Activated CD8-positive, alpha-beta T cell treated with anti-CD3 and anti-CD28 coated beads, Interleukin-2, amount 10 ng/mL, durations not matched to agents 7 days and 5 days (primary cell): ENCODE measurements around the gene ATP6V1C2. TPM values are rescaled to one million over a fixed set of nuclear protein-coding genes. Genes with fewer than 3 reads are reported as not detected.
"Not testable (repeated sequence)": the region's sequence is repeated elsewhere in the genome, so short reads cannot be mapped to it uniquely, and the experiment has no call there.

Experiments used
- ATAC-seq: fragments of 150-1000 bp; cut with Tn5 transposase; one replicate; pipeline ENCODE4 v1.10.0; 2021; ENCODE audit warnings: moderate library complexity
- CTCF ChIA-PET: fragments of 350-600 bp; sonication (Branson Sonifier 250); formaldehyde crosslinking; loops from one replicate; lab custom pipeline; 2021; ENCODE audit warnings: antibody characterized with exemption; lab: Charles Lee
- POLR2A ChIA-PET: fragments of 350-600 bp; sonication (Branson Sonifier 250); formaldehyde crosslinking; loops from one replicate; lab custom pipeline; 2021; ENCODE audit warnings: antibody characterized with exemption; lab: Charles Lee
- DNase-seq: peaks from one replicate; pipeline ENCODE4 v3.0.0-alpha.2; 2020
- H3K27ac Mint-ChIP-seq: one replicate; pipeline ENCODE4 v1.8.0; 2021; ENCODE audit warnings: mild to moderate bottlenecking, mixed read lengths
- H3K27me3 Mint-ChIP-seq: one replicate; pipeline ENCODE4 v1.8.0; 2021; ENCODE audit warnings: low read depth, mixed read lengths
- H3K36me3 Mint-ChIP-seq: one replicate; pipeline ENCODE4 v1.8.0; 2021; ENCODE audit warnings: low read depth, mixed read lengths
- H3K4me1 Mint-ChIP-seq: one replicate; pipeline ENCODE4 v1.8.0; 2021; ENCODE audit warnings: low read depth, mixed read lengths
- H3K4me3 Mint-ChIP-seq: one replicate; pipeline ENCODE4 v1.8.0; 2021; ENCODE audit warnings: mild to moderate bottlenecking, mixed read lengths
- H3K9me3 Mint-ChIP-seq: one replicate; pipeline ENCODE4 v1.8.0; 2022; ENCODE audit warnings: mixed read lengths; ENCODE audit not compliant: insufficient read depth
- total RNA-seq, 2 experiments: library from RNA; stranded (reverse); gene quantifications; one replicate each; pipeline ENCODE4 v1.2.3, GENCODE V29; 2021

Gene ATP6V1C2
- total RNA-seq, 2 experiments from 2014 or later, result not detected

- ATAC-seq, result peak; percentile 97
- ChIA-PET CTCF (interaction anchor here (0.7 to 2.3 kb wide), 5 partner anchors 13 to 136 kb away, joined by 3 to 18 read pairs (median 3); no protein-coding TSS in a partner anchor), POLR2A (interaction anchor here (0.6 to 2.4 kb wide), 6 partner anchors 10 to 345 kb away, joined by 3 to 11 read pairs (median 4); partner anchors contain the start of gene NOL10)
- peak within 1 kb of the TSS; percentile 93 for H3K27ac Mint-ChIP-seq
- peaks cover 33% of the 10 kb centered on the region for H3K36me3 Mint-ChIP-seq
- H3K4me1 Mint-ChIP-seq, result peaks cover 36% of the 10 kb centered on the region
- peaks cover 13% of the 10 kb centered on the region for H3K27me3 Mint-ChIP-seq
- H3K4me3 Mint-ChIP-seq, result peak within 1 kb of the TSS; percentile 87
- H3K9me3 Mint-ChIP-seq, result no peaks in the 10 kb centered on the region
- peak; percentile 96 for DNase-seq
These were observed 91.1 kb downstream of the ATP6V1C2 start, which contains the start of gene PDIA6 for GRCh38 chr2:10812362-10813162. Gene PDIA6, minus strand, starts transcription at chr2:10812785. Its CDS starts 89 bp downstream, at chr2:10812696.

- POLR2A ChIA-PET, result interaction anchor here (2.4 kb wide), 1 partner anchor 22 kb away, joined by 11 read pairs; no protein-coding TSS in a partner anchor
- H3K9me3 Mint-ChIP-seq, ATAC-seq, DNase-seq, CTCF ChIA-PET: not testable (repeated sequence)
- Mint-ChIP-seq H3K36me3 (peaks cover 24% of the 10 kb centered on the region), H3K27ac (peak overlapping the region; percentile 20), H3K27me3 (peaks cover 17% of the 10 kb centered on the region), H3K4me1 (peaks cover 27% of the 10 kb centered on the region), H3K4me3 (peak overlapping the region; percentile 63)
These were observed 92.0 kb downstream of the ATP6V1C2 start for GRCh38 chr2:10813163-10814138.

- peaks cover 24% of the 10 kb centered on the region for H3K4me1 Mint-ChIP-seq
- H3K36me3 Mint-ChIP-seq, result peaks cover 21% of the 10 kb centered on the region
- H3K4me3 Mint-ChIP-seq, result no peak overlapping the region
- H3K27me3 Mint-ChIP-seq, result peaks cover 22% of the 10 kb centered on the region
- POLR2A ChIA-PET, result no interaction called here
- no peaks in the 10 kb centered on the region for H3K9me3 Mint-ChIP-seq
- no peak overlapping the region for H3K27ac Mint-ChIP-seq
- ATAC-seq (no peak), DNase-seq (no peak)
- CTCF ChIA-PET, result no interaction called here
These were observed 92.7 kb downstream of the ATP6V1C2 start for GRCh38 chr2:10814142-10814541.

- H3K27ac Mint-ChIP-seq, result no peak overlapping the region
- H3K9me3 Mint-ChIP-seq, result no peaks in the 10 kb centered on the region
- ChIA-PET CTCF (no interaction called here), POLR2A (no interaction called here)
- ATAC-seq (no peak), DNase-seq (no peak)
- peaks cover 24% of the 10 kb centered on the region for H3K27me3 Mint-ChIP-seq
- H3K4me1 Mint-ChIP-seq, result peaks cover 21% of the 10 kb centered on the region
- H3K4me3 Mint-ChIP-seq, result no peak overlapping the region
- H3K36me3 Mint-ChIP-seq, result peaks cover 18% of the 10 kb centered on the region
These were observed 93.3 kb downstream of the ATP6V1C2 start for GRCh38 chr2:10814571-10815331.

GRCh38 chr2:10817413-10817812, 96.0 kb downstream of the ATP6V1C2 start:
- CTCF ChIA-PET, result interaction anchor here (0.6 to 2.4 kb wide), 9 partner anchors 11 to 26 kb away, joined by 3 to 9 read pairs (median 5); no protein-coding TSS in a partner anchor
- POLR2A ChIA-PET, result no interaction called here
- Mint-ChIP-seq H3K27me3 (peaks cover 35% of the 10 kb centered on the region), H3K4me1 (peaks cover 3% of the 10 kb centered on the region), H3K27ac (no peak overlapping the region), H3K36me3 (no peaks in the 10 kb centered on the region), H3K9me3 (no peaks in the 10 kb centered on the region), H3K4me3 (no peak overlapping the region)
- no peak for DNase-seq
- ATAC-seq, result no peak

GRCh38 chr2:10818305-10818704, 96.9 kb downstream of the ATP6V1C2 start:
- not testable (repeated sequence) for H3K27ac Mint-ChIP-seq, ATAC-seq, DNase-seq, H3K4me3 Mint-ChIP-seq, H3K36me3 Mint-ChIP-seq, H3K4me1 Mint-ChIP-seq, H3K9me3 Mint-ChIP-seq
- H3K27me3 Mint-ChIP-seq, result peaks cover 42% of the 10 kb centered on the region
- POLR2A ChIA-PET, result interaction anchor here (0.7 kb wide), 1 partner anchor 238 kb away, joined by 3 read pairs; no protein-coding TSS in a partner anchor
- CTCF ChIA-PET, result interaction anchor here (0.6 to 2.4 kb wide), 7 partner anchors 12 to 397 kb away, joined by 3 to 9 read pairs (median 4); no protein-coding TSS in a partner anchor

GRCh38 chr2:10818984-10819383, 97.6 kb downstream of the ATP6V1C2 start:
- Mint-ChIP-seq H3K4me3 (no peak overlapping the region), H3K9me3 (no peaks in the 10 kb centered on the region), H3K36me3 (no peaks in the 10 kb centered on the region), H3K27ac (no peak overlapping the region), H3K27me3 (peaks cover 46% of the 10 kb centered on the region), H3K4me1 (no peaks in the 10 kb centered on the region)
- DNase-seq (no peak), ATAC-seq (no peak)
- ChIA-PET CTCF (interaction anchor here (0.6 to 0.8 kb wide), 2 partner anchors 14 to 396 kb away, joined by 3 read pairs; no protein-coding TSS in a partner anchor), POLR2A (interaction anchor here (0.7 kb wide), 1 partner anchor 237 kb away, joined by 3 read pairs; no protein-coding TSS in a partner anchor)

GRCh38 chr2:10819714-10820314, 98.4 kb downstream of the ATP6V1C2 start:
- ChIA-PET CTCF (interaction anchor here (1.8 kb wide), 1 partner anchor 13 kb away, joined by 5 read pairs; no protein-coding TSS in a partner anchor), POLR2A (no interaction called here)
- DNase-seq (no peak), ATAC-seq (no peak)
- Mint-ChIP-seq H3K4me1 (no peaks in the 10 kb centered on the region), H3K27me3 (peaks cover 54% of the 10 kb centered on the region), H3K9me3 (no peaks in the 10 kb centered on the region), H3K4me3 (no peak overlapping the region), H3K36me3 (no peaks in the 10 kb centered on the region), H3K27ac (no peak overlapping the region)

GRCh38 chr2:10820562-10820961, 99.1 kb downstream of the ATP6V1C2 start:
- Mint-ChIP-seq H3K4me3 (no peak overlapping the region), H3K36me3 (no peaks in the 10 kb centered on the region), H3K27ac (no peak overlapping the region), H3K9me3 (no peaks in the 10 kb centered on the region), H3K4me1 (no peaks in the 10 kb centered on the region), H3K27me3 (peaks cover 59% of the 10 kb centered on the region)
- ChIA-PET POLR2A (no interaction called here), CTCF (interaction anchor here (1.1 to 1.8 kb wide), 2 partner anchors 12 to 13 kb away, joined by 4 to 5 read pairs; no protein-coding TSS in a partner anchor)
- DNase-seq, result no peak
- no peak for ATAC-seq

- CTCF ChIA-PET, result interaction anchor here (1.1 to 1.8 kb wide), 2 partner anchors 12 to 13 kb away, joined by 4 to 5 read pairs; no protein-coding TSS in a partner anchor
- no peaks in the 10 kb centered on the region for H3K4me1 Mint-ChIP-seq
- POLR2A ChIA-PET, result no interaction called here
- H3K4me3 Mint-ChIP-seq, result no peak overlapping the region
- H3K9me3 Mint-ChIP-seq, result no peaks in the 10 kb centered on the region
- H3K27me3 Mint-ChIP-seq, result peaks cover 60% of the 10 kb centered on the region
- ATAC-seq, result no peak
- DNase-seq, result no peak
- no peaks in the 10 kb centered on the region for H3K36me3 Mint-ChIP-seq
- no peak overlapping the region for H3K27ac Mint-ChIP-seq
These were observed 99.7 kb downstream of the ATP6V1C2 start for GRCh38 chr2:10820978-10821695.
